H9 (cell line): ENCODE data around the gene THOP1. TPM values are rescaled to one million over a fixed set of nuclear protein-coding genes. Genes with fewer than 3 reads are reported as not detected.

Experiments used
- DNase-seq: peaks from one replicate; pipeline ENCODE4 v3.0.0-alpha.2; 2017
- H2AFZ ChIP-seq: one replicate; pipeline ENCODE4 v1.6.1; 2013; ENCODE audit warnings: mild to moderate bottlenecking, low read length, control low read depth, moderate library complexity
- H2AK5ac ChIP-seq: 2 replicates; pipeline ENCODE4 v1.6.1; 2013; ENCODE audit warnings: low read length, control low read depth, mixed read lengths; ENCODE audit not compliant: insufficient read length
- H2BK120ac ChIP-seq: one replicate; pipeline ENCODE4 v1.6.1; 2013; ENCODE audit warnings: low read depth, mild to moderate bottlenecking, low read length, control low read depth, inconsistent platforms; ENCODE audit not compliant: poor library complexity, severe bottlenecking
- H2BK12ac ChIP-seq: 2 replicates; pipeline ENCODE4 v1.6.1; 2013; ENCODE audit warnings: low read length, control low read depth, mixed read lengths, low read depth; ENCODE audit not compliant: insufficient read length
- H2BK15ac ChIP-seq: 2 replicates; pipeline ENCODE4 v1.6.1; 2013; ENCODE audit warnings: low read depth, low read length, control low read depth
- H2BK20ac ChIP-seq: one replicate; pipeline ENCODE4 v1.6.1; 2013; ENCODE audit warnings: low read depth, mild to moderate bottlenecking, low read length, control low read depth, inconsistent platforms; ENCODE audit not compliant: poor library complexity, severe bottlenecking
- H2BK5ac ChIP-seq: 2 replicates; pipeline ENCODE4 v1.6.1; 2013; ENCODE audit warnings: low read length, control low read depth, mixed read lengths; ENCODE audit not compliant: insufficient read length
- H3K14ac ChIP-seq: 2 replicates; pipeline ENCODE4 v1.6.1; 2013; ENCODE audit warnings: low read length, control low read depth; ENCODE audit not compliant: insufficient read depth
- H3K18ac ChIP-seq: 2 replicates; pipeline ENCODE4 v1.6.1; 2013; ENCODE audit warnings: low read depth, mild to moderate bottlenecking, mixed read lengths, low read length, control low read depth; ENCODE audit not compliant: insufficient read length
- H3K23ac ChIP-seq: 2 replicates; pipeline ENCODE4 v1.6.1; 2013; ENCODE audit warnings: low read length, control low read depth, mixed read lengths, low read depth; ENCODE audit not compliant: insufficient read length
- H3K23me2 ChIP-seq: 2 replicates; pipeline ENCODE4 v1.6.1; 2013; ENCODE audit warnings: low read depth, mild to moderate bottlenecking, mixed read lengths, low read length, control low read depth; ENCODE audit not compliant: insufficient read length, poor library complexity, severe bottlenecking
- H3K27ac ChIP-seq: 2 replicates; pipeline ENCODE4 v1.5.1; 2013; ENCODE audit warnings: low read length, control low read depth, mixed read lengths, low read depth; ENCODE audit not compliant: insufficient read length
- H3K27me3 ChIP-seq: 2 replicates; pipeline ENCODE4 v1.6.1; 2013; ENCODE audit warnings: low read length, control low read depth, inconsistent platforms; ENCODE audit not compliant: insufficient read depth
- H3K4ac ChIP-seq: 2 replicates; pipeline ENCODE4 v1.6.1; 2013; ENCODE audit warnings: low read depth, mild to moderate bottlenecking, control low read depth, inconsistent platforms, low read length, moderate library complexity
- H3K4me1 ChIP-seq: 2 replicates; pipeline ENCODE4 v1.6.1; 2013; ENCODE audit warnings: low read length, control low read depth, inconsistent platforms; ENCODE audit not compliant: insufficient read depth
- H3K4me2 ChIP-seq: 2 replicates; pipeline ENCODE4 v1.6.1; 2013; ENCODE audit warnings: low read length, control low read depth, mixed read lengths; ENCODE audit not compliant: insufficient read length, insufficient read depth
- H3K56ac ChIP-seq: 2 replicates; pipeline ENCODE4 v1.6.1; 2013; ENCODE audit warnings: low read depth, mild to moderate bottlenecking, mixed read lengths, low read length, control low read depth; ENCODE audit not compliant: insufficient read length
- H3K79me1 ChIP-seq: 2 replicates; pipeline ENCODE4 v1.6.1; 2013; ENCODE audit warnings: low read depth, mild to moderate bottlenecking, moderate library complexity, low read length, control low read depth, inconsistent platforms; ENCODE audit not compliant: insufficient read depth, poor library complexity, severe bottlenecking
- H3K79me2 ChIP-seq: 2 replicates; pipeline ENCODE4 v1.6.1; 2013; ENCODE audit warnings: low read length, control low read depth, inconsistent platforms; ENCODE audit not compliant: insufficient read depth
- H3K9ac ChIP-seq: 2 replicates; pipeline ENCODE4 v1.6.1; 2013; ENCODE audit warnings: low read length, control low read depth, mixed read lengths; ENCODE audit not compliant: insufficient read length; ENCODE audit errors: extremely low read depth
- H3K9me3 ChIP-seq: one replicate; pipeline ENCODE4 v1.6.1; 2013; ENCODE audit warnings: low read depth, low read length, inconsistent platforms; ENCODE audit not compliant: control insufficient read depth
- H3T11ph ChIP-seq: one replicate; pipeline ENCODE4 v1.6.1; 2013; ENCODE audit warnings: mild to moderate bottlenecking, low read length, control low read depth, inconsistent platforms
- H4K20me1 ChIP-seq: one replicate; pipeline ENCODE4 v1.6.1; 2013; ENCODE audit not compliant: control insufficient read depth, insufficient read length, insufficient read depth
- H4K5ac ChIP-seq: 2 replicates; pipeline ENCODE4 v1.6.1; 2013; ENCODE audit warnings: low read depth, mild to moderate bottlenecking, mixed read lengths, low read length, control low read depth; ENCODE audit not compliant: insufficient read length
- H4K8ac ChIP-seq: replicated peaks from 2 replicates; pipeline ENCODE4 v1.6.1; 2013; ENCODE audit warnings: low read length, control low read depth, mixed read lengths, low read depth; ENCODE audit not compliant: insufficient read length
- H4K91ac ChIP-seq: 2 replicates; pipeline ENCODE4 v1.6.1; 2013; ENCODE audit warnings: low read depth, mild to moderate bottlenecking, moderate library complexity, mixed read lengths, low read length, control low read depth; ENCODE audit not compliant: insufficient read length
- H3K27ac Mint-ChIP-seq, 3 experiments: 2 replicates in 2 of 3; 3 replicates in 1 of 3; pipeline ENCODE4 v1.8.0; 2020 to 2021; ENCODE audit warnings: mixed read lengths in 3 of 3, mild to moderate bottlenecking in 1 of 3, moderate library complexity in 1 of 3
- H3K27me3 Mint-ChIP-seq: 2 replicates; pipeline ENCODE4 v1.8.0; 2021; ENCODE audit warnings: low read depth, mild to moderate bottlenecking, moderate library complexity, mixed read lengths
- H3K36me3 Mint-ChIP-seq, 3 experiments: 2 replicates in 2 of 3; 3 replicates in 1 of 3; pipeline ENCODE4 v1.8.0; 2020 to 2021; ENCODE audit warnings: low read depth in 3 of 3, mixed read lengths in 3 of 3; ENCODE audit not compliant: insufficient read depth in 1 of 3
- H3K4me1 Mint-ChIP-seq, 2 experiments: 2 replicates each; pipeline ENCODE4 v1.8.0; 2020; ENCODE audit warnings: mixed read lengths in 2 of 2
- H3K4me3 Mint-ChIP-seq, 2 experiments: 2 replicates in 1 of 2; 3 replicates in 1 of 2; pipeline ENCODE4 v1.8.0; 2020 to 2021; ENCODE audit warnings: mild to moderate bottlenecking in 2 of 2, mixed read lengths in 2 of 2, moderate library complexity in 1 of 2
- H3K9me3 Mint-ChIP-seq, 2 experiments: 2 replicates in 1 of 2; 3 replicates in 1 of 2; pipeline ENCODE4 v1.8.0; 2020; ENCODE audit warnings: mild to moderate bottlenecking in 2 of 2, mixed read lengths in 2 of 2, moderate library complexity in 1 of 2
- CTCF ChIP-seq: fragments of 200-600 bp; sonication (generic); conservative IDR thresholded peaks from 3 replicates; pipeline ENCODE4 v1.8.0; 2021; ENCODE audit warnings: antibody characterized with exemption, mild to moderate bottlenecking
- WGBS: extraction: QIAGEN DNeasy Blood & Tissue Kit; methylation state at CpG from one replicate; pipeline ENCODE4 v1.1.7; 2013; ENCODE audit warnings: missing lambda C conversion rate, low lambda C conversion rate, mixed read lengths; ENCODE audit not compliant: insufficient read length; ENCODE audit errors: extremely low coverage; 5-methylcytosine and 5-hydroxymethylcytosine counted together
- total RNA-seq: library from RNA; stranded (reverse); gene quantifications from 2 replicates; pipeline ENCODE4 v1.2.1, GENCODE V29; 2021

THOP1 gene
- total RNA-seq, 1 experiment from 2014 or later = 150 TPM

DNA sequence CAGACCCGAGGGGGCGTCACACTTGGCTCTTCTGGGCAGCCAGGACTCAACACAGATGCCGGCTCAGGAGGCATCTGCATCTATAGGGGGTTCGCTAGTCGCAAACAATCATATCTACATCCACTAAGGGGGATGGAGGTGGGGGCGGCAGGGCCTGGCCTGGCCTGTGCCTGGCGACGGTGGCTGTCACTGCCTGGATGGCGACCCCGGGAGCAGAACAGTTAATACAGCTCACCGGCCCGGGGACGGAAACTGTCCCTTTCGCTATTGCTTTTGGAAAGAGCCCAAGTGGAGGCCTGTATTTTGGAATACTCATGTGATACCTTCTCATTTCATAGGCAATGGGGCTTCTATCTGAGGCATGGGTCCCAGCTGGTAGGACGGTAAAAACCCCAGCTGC lies 19.9 kb upstream of the THOP1 start:
- peaks cover 8% of the 10 kb centered on the region; the same call in 1 of the 2 replicates for H3K79me2 ChIP-seq
- WGBS = no CpG with 5 or more reads among the region's 15 CpGs
- no peak overlapping the region for H3K18ac ChIP-seq
- H3K23ac ChIP-seq = no peak overlapping the region
- Mint-ChIP-seq H3K9me3 (no peaks in the 10 kb centered on the region), H3K4me3 (no peak overlapping the region), H3K4me1 (no peaks in the 10 kb centered on the region), H3K36me3 (peaks cover 12 to 60% (median 55%) of the 10 kb centered on the region in 3 experiments; a peak in 6 of 7 replicates), H3K27ac (no peak overlapping the region), H3K27me3 (no peaks in the 10 kb centered on the region)
- no peak overlapping the region for H2BK12ac ChIP-seq
- H3K4ac ChIP-seq = no peak overlapping the region
- no peak for DNase-seq
- H3K4me2 ChIP-seq = no peak overlapping the region
- no peak overlapping the region for H2BK20ac ChIP-seq
- no peak overlapping the region for H2BK5ac ChIP-seq
- H3K9me3 ChIP-seq = no peaks in the 10 kb centered on the region
- H2AK5ac ChIP-seq = no peak overlapping the region
- H4K8ac ChIP-seq = no peak overlapping the region
- H2BK15ac ChIP-seq = no peak overlapping the region
- H3T11ph ChIP-seq = no peak overlapping the region
- H4K20me1 ChIP-seq = no peaks in the 10 kb centered on the region
- H3K23me2 ChIP-seq = no peaks in the 10 kb centered on the region
- H4K5ac ChIP-seq = no peak overlapping the region
- no peak overlapping the region for H3K56ac ChIP-seq
- H3K4me1 ChIP-seq = no peaks in the 10 kb centered on the region
- H3K27ac ChIP-seq = no peak overlapping the region
- no peaks in the 10 kb centered on the region for H3K27me3 ChIP-seq
- no peak overlapping the region for H4K91ac ChIP-seq
- TF ChIP-seq CTCF = no peak
- no peak overlapping the region for H3K9ac ChIP-seq
- H2BK120ac ChIP-seq = no peak overlapping the region
- no peak overlapping the region for H3K14ac ChIP-seq
- no peak overlapping the region for H2AFZ ChIP-seq
- H3K79me1 ChIP-seq = peaks cover 3% of the 10 kb centered on the region
